RWPE1 (cell line): Measurements from ENCODE around the gene SPON1.

Experiments used
- CTCF ChIA-PET: fragments of 350-600 bp; sonication (Branson Sonifier 250); formaldehyde crosslinking; extraction: SDS; loops from one replicate; lab custom pipeline; 2021; lab: Yijun Ruan, JAX
- POLR2A ChIA-PET: fragments of 400-600 bp; formaldehyde crosslinking; extraction: SDS; loops from one replicate; lab custom pipeline; 2020; ENCODE audit warnings: antibody characterized with exemption; ENCODE audit not compliant: low non-redundant PET; lab: Yijun Ruan, JAX
- DNase-seq: peaks from one replicate; pipeline ENCODE4 v3.0.0; 2012; ENCODE audit warnings: low spot score
- H3K27ac ChIP-seq: fragments of 450-650 bp; 2 replicates; pipeline ENCODE4 v1.5.1; 2017
- CTCF ChIP-seq: fragments of 450-650 bp; conservative IDR thresholded peaks from 2 replicates; pipeline ENCODE4 v1.5.1; 2017; ENCODE audit warnings: low read depth, mild to moderate bottlenecking

Gene SPON1

GRCh38 chr11:14095882-14096281 lies 133.4 kb downstream of the SPON1 start:
- DNase-seq, result no peak
- POLR2A ChIA-PET, result no interaction called here
- no peak for TF ChIP-seq CTCF
- H3K27ac ChIP-seq, result no peak overlapping the region
- CTCF ChIA-PET, result no interaction called here

DNA sequence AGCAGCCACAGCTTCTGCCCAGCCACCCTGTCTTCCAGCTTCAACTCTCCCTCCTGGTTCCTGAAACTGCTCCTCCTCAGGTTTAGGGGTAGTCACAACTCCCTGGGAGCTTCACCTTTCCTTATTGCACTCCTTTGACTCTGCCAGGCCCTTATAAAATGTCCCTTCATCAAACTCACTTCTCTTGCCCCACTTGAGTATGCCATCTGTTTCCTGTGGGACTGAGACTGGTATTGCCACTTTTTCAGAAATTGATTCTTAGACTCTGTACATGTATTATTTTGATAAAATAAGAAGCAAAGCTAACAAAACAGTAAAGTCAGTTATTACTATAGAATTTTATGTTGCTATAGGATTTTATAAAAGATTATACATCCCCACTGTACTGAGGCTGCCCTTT lies 134.1 kb downstream of the SPON1 start:
- ChIA-PET CTCF (interaction anchor here (0.7 kb wide), 1 partner anchor 94 kb away, joined by 4 read pairs; no protein-coding TSS in a partner anchor), POLR2A (no interaction called here)
- DNase-seq, result no peak
- no peak for TF ChIP-seq CTCF
- no peak overlapping the region for H3K27ac ChIP-seq

- CTCF ChIA-PET, result interaction anchor here (0.7 kb wide), 1 partner anchor 761 kb away, joined by 4 read pairs; no protein-coding TSS in a partner anchor
- no peak overlapping the region for H3K27ac ChIP-seq
- POLR2A ChIA-PET, result no interaction called here
- no peak for TF ChIP-seq CTCF
- no peak for DNase-seq
Measured at GRCh38 chr11:14101388-14101787, 138.9 kb downstream of the SPON1 start.

- ChIA-PET POLR2A (no interaction called here), CTCF (no interaction called here)
- H3K27ac ChIP-seq, result no peak overlapping the region
- DNase-seq, result no peak
- TF ChIP-seq CTCF, result no peak
Measured at GRCh38 chr11:14102766-14103165, 140.2 kb downstream of the SPON1 start.

DNA sequence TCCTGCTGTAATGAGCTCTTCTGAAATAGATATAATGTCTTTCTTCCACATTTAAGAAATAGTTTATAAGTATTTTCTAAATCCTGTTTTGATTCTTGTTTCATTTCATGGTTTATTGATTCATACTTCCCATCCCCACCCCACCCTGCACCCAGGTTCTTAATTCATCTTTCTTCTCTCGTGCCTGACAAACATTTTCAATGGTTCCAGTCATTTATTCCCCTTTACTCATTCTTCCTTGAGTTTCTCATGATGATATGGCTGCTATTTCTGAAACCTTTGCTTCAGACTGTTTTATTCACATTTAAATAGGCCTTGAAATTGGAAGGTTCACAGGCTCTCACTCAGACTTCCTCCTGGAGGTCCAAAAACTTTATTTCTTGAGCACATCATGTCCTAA lies 142.9 kb downstream of the SPON1 start:
- POLR2A ChIA-PET, result no interaction called here
- H3K27ac ChIP-seq, result no peak overlapping the region
- TF ChIP-seq CTCF, result no peak
- CTCF ChIA-PET, result no interaction called here
- DNase-seq, result no peak

- ChIA-PET CTCF (no interaction called here), POLR2A (no interaction called here)
- no peak overlapping the region for H3K27ac ChIP-seq
- no peak for TF ChIP-seq CTCF
- DNase-seq, result no peak
Measured at GRCh38 chr11:14106303-14107049, 144.0 kb downstream of the SPON1 start.
